Measurements from ENCODE around the gene TFF3.

Gene TFF3

DNA sequence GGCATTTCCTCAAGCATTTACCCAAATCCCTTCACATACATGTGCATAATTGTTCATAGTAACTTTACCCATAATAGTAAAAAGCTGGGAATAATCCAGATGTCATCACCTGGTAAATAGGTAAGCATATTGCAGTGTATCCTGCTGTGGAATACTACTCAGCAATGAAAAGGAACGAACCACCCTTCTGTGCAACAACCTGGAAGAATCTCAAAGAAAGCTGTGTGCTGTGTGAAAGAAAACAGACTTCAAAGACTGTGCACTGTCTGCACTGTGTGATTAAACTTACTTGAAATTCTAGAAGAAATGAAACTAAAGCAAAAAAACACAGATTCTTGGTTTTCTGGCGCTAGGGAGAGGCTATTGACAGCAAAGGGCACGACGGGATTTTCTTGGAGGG lies 22.1 kb upstream of the TFF3 start:
- H3K4me3 ChIP-seq (ENCODE audit: low read depth, low read length): no peak overlapping the region
- no peak overlapping the region for H3K4me2 ChIP-seq (ENCODE audit: low read length)
- H2AFZ ChIP-seq: no peak overlapping the region
- H3K4me1 ChIP-seq: no peaks in the 10 kb centered on the region
- TF ChIP-seq, protein P1, sequence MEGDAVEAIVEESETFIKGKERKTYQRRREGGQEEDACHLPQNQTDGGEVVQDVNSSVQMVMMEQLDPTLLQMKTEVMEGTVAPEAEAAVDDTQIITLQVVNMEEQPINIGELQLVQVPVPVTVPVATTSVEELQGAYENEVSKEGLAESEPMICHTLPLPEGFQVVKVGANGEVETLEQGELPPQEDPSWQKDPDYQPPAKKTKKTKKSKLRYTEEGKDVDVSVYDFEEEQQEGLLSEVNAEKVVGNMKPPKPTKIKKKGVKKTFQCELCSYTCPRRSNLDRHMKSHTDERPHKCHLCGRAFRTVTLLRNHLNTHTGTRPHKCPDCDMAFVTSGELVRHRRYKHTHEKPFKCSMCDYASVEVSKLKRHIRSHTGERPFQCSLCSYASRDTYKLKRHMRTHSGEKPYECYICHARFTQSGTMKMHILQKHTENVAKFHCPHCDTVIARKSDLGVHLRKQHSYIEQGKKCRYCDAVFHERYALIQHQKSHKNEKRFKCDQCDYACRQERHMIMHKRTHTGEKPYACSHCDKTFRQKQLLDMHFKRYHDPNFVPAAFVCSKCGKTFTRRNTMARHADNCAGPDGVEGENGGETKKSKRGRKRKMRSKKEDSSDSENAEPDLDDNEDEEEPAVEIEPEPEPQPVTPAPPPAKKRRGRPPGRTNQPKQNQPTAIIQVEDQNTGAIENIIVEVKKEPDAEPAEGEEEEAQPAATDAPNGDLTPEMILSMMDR (IDR thresholded peaks at IDR 0.05): no peak
- H3K9me3 ChIP-seq (ENCODE audit: control insufficient read depth, low read length): no peaks in the 10 kb centered on the region
- H3K36me3 ChIP-seq (ENCODE audit: control insufficient read depth, insufficient read depth, low read length): no peaks in the 10 kb centered on the region
- no peaks in the 10 kb centered on the region for H3K79me2 ChIP-seq
- no peak overlapping the region for H3K27ac ChIP-seq
- no peak overlapping the region for H3K9ac ChIP-seq
- H3K27me3 ChIP-seq (ENCODE audit: control insufficient read depth, insufficient read depth, low read length): no peaks in the 10 kb centered on the region

DNA sequence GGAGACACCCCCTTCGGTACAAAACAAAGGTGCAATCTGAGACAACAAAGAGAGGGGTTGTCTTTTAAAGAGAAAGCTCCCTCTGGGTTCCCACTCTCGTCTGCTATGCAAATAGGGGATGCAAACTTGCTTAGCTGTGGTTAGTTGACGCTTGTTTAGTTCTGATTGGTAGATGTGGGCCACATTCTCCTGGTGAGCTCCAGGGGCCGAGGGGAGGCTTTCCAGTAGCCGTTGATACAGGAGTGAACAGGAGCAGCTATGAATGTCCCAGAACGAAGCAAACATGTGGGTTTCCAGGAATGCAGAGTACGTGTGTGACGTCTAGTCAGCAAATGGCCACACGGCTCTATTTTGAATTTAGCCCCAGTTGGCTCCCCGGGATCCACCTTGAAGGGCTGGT lies 20.8 kb upstream of the TFF3 start:
- no peaks in the 10 kb centered on the region for H3K9me3 ChIP-seq (ENCODE audit: control insufficient read depth, low read length)
- no peaks in the 10 kb centered on the region for H3K27me3 ChIP-seq (ENCODE audit: control insufficient read depth, insufficient read depth, low read length)
- H3K27ac ChIP-seq: no peak overlapping the region
- TF ChIP-seq, protein P1 (IDR thresholded peaks at IDR 0.05): no peak
- H3K9ac ChIP-seq: no peak overlapping the region
- no peaks in the 10 kb centered on the region for H3K36me3 ChIP-seq (ENCODE audit: control insufficient read depth, insufficient read depth, low read length)
- H3K79me2 ChIP-seq: no peaks in the 10 kb centered on the region
- peak overlapping the region; percentile 35 for H3K4me2 ChIP-seq (ENCODE audit: low read length)
- peak overlapping the region; percentile 58 for H2AFZ ChIP-seq
- H3K4me1 ChIP-seq: no peaks in the 10 kb centered on the region
- peak overlapping the region; percentile 16 for H3K4me3 ChIP-seq (ENCODE audit: low read depth, low read length)

DNA sequence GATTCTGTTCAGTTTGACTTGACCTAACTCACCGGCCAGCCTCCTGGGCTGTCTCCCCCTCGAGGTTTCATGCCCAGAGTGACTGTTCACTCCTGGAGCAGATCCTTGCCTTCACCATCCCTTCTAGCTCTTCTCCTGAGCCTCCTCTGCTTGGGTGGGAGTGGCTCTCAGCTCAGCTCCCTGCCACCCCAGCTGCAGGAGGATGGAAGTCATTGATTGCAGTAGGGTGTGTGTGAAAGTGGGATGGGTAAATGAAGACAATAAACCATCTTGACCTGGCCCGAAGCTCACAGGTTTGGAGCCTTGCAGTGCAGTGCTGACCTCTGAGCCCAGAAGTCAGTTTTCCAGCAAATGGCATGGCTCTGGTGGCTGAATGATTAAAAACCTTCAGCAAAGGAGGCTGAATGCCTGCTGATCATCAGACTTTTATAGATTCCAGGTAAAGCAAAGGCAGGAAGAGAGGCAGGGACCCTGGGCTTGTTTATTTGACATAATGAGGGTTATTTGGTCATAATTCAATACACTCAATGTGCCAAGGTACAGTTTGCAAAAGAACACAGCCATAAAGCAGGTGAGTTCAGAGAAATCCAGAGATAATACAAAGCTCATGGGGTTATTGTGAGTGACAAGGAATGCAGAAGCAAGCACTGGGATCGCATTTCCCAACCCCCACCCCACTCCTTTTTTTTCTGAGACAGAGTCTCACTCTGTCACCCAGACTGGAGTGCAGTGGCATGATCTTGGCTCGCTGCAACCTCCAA lies 17.5 kb upstream of the TFF3 start:
- no peak overlapping the region for H3K9ac ChIP-seq
- no peaks in the 10 kb centered on the region for H3K9me3 ChIP-seq (ENCODE audit: control insufficient read depth, low read length)
- H3K4me2 ChIP-seq (ENCODE audit: low read length): no peak overlapping the region
- no peaks in the 10 kb centered on the region for H3K4me1 ChIP-seq
- no peak overlapping the region for H3K27ac ChIP-seq
- TF ChIP-seq, protein P1 (IDR thresholded peaks at IDR 0.05): no peak
- no peak overlapping the region for H2AFZ ChIP-seq
- H3K27me3 ChIP-seq (ENCODE audit: control insufficient read depth, insufficient read depth, low read length): no peaks in the 10 kb centered on the region
- H3K36me3 ChIP-seq (ENCODE audit: control insufficient read depth, insufficient read depth, low read length): no peaks in the 10 kb centered on the region
- H3K4me3 ChIP-seq (ENCODE audit: low read depth, low read length): no peak overlapping the region
- no peaks in the 10 kb centered on the region for H3K79me2 ChIP-seq

DNA sequence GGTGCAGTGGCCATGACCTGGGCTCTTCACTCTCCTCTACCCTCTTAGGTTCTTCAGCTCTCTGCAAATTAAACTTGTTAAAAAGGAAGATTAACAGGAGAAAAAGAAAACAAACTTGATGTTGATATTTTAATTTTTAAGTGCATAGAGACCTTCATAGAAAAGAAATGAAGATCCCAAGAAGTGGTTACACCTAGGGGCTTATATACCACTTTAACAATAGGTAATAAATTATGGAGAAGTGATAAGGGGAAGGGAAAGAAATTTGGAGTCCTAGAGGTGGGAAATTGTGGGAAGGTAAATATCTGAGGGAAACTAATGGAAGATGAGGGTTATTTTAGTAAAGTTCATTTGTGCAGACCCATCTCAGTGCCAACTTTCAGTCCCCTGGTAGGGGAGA lies 16.5 kb upstream of the TFF3 start:
- TF ChIP-seq, protein P1 (IDR thresholded peaks at IDR 0.05): no peak
- H2AFZ ChIP-seq: no peak overlapping the region
- no peak overlapping the region for H3K4me2 ChIP-seq (ENCODE audit: low read length)
- no peak overlapping the region for H3K9ac ChIP-seq
- no peaks in the 10 kb centered on the region for H3K27me3 ChIP-seq (ENCODE audit: control insufficient read depth, insufficient read depth, low read length)
- H3K79me2 ChIP-seq: no peaks in the 10 kb centered on the region
- H3K27ac ChIP-seq: no peak overlapping the region
- H3K9me3 ChIP-seq (ENCODE audit: control insufficient read depth, low read length): no peaks in the 10 kb centered on the region
- H3K4me3 ChIP-seq (ENCODE audit: low read depth, low read length): no peak overlapping the region
- H3K4me1 ChIP-seq: no peaks in the 10 kb centered on the region
- no peaks in the 10 kb centered on the region for H3K36me3 ChIP-seq (ENCODE audit: control insufficient read depth, insufficient read depth, low read length)
